Hepatocyte (in vitro differentiated cells): ENCODE measurements around the gene PLPP1.

Experiments used
- EZH2 ChIP-seq: fragments of 200-600 bp; sonication (generic); IDR thresholded peaks from 2 replicates; pipeline ENCODE4 v1.6.1; 2016; ENCODE audit warnings: antibody characterized with exemption, mild to moderate bottlenecking, borderline replicate concordance
- EZH2phosphoT487 ChIP-seq: fragments of 200-600 bp; sonication (generic); IDR thresholded peaks from one replicate; pipeline ENCODE4 v1.6.1; 2018; ENCODE audit warnings: antibody characterized with exemption, mild to moderate bottlenecking, low read depth, moderate library complexity; ENCODE audit not compliant: unreplicated experiment, severe bottlenecking
- TF ChIP-seq, protein P1 (sequence below): fragments of 200-600 bp; sonication (generic); IDR thresholded peaks from 2 replicates; pipeline ENCODE4 v1.5.1; 2016; ENCODE audit warnings: antibody characterized with exemption, mild to moderate bottlenecking; ENCODE audit not compliant: poor library complexity

DNA sequence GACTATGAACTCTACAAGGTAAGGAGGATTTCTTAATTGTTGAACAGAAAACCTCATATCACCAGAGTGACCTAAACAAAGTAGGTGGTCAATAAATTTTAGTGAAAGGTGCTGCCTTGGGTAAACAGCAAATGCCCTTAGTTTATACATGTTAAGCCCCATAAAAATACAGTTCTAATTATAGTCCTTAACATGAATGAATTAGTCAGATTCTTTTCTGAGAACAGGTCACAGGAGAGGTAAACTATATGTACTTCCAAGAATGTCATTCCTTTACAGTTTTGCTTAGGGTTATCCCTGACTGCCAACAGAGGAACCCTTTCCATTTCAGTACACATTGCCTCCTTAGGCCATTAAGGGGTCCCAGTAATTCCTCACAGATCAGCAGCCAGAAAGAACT is 64.9 kb downstream of the PLPP1 start:
- TF ChIP-seq, protein P1, sequence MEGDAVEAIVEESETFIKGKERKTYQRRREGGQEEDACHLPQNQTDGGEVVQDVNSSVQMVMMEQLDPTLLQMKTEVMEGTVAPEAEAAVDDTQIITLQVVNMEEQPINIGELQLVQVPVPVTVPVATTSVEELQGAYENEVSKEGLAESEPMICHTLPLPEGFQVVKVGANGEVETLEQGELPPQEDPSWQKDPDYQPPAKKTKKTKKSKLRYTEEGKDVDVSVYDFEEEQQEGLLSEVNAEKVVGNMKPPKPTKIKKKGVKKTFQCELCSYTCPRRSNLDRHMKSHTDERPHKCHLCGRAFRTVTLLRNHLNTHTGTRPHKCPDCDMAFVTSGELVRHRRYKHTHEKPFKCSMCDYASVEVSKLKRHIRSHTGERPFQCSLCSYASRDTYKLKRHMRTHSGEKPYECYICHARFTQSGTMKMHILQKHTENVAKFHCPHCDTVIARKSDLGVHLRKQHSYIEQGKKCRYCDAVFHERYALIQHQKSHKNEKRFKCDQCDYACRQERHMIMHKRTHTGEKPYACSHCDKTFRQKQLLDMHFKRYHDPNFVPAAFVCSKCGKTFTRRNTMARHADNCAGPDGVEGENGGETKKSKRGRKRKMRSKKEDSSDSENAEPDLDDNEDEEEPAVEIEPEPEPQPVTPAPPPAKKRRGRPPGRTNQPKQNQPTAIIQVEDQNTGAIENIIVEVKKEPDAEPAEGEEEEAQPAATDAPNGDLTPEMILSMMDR = no peak
- TF ChIP-seq EZH2 = no peak
- TF ChIP-seq EZH2phosphoT487 = no peak
